CD4-positive, alpha-beta T cell treated with Interleukin-6 at 100 ng/mL for 8 hours (primary cell): ENCODE measurements around the gene CTAGE9.
"Not testable (repeated sequence)": the region's sequence is repeated elsewhere in the genome, so short reads cannot be mapped to it uniquely, and the experiment has no call there.

ENCODE experiments used
- DNase-seq: peaks from one replicate; pipeline ENCODE4 v3.0.0-alpha.2; 2020; ENCODE audit warnings: mixed read lengths, low spot score

The CTAGE9 gene

GRCh38 chr6:131729550-131729949 lies 18.7 kb upstream of the CTAGE9 start:
- no peak for DNase-seq

GRCh38 chr6:131728296-131728939 lies 17.6 kb upstream of the CTAGE9 start:
- no peak for DNase-seq

GRCh38 chr6:131727868-131728267 lies 17.1 kb upstream of the CTAGE9 start:
- no peak for DNase-seq

GRCh38 chr6:131727467-131727866 lies 16.6 kb upstream of the CTAGE9 start:
- DNase-seq: no peak

GRCh38 chr6:131724114-131724513 lies 13.3 kb upstream of the CTAGE9 start:
- DNase-seq: no peak

GRCh38 chr6:131721161-131721560 lies 10.3 kb upstream of the CTAGE9 start:
- no peak for DNase-seq

GRCh38 chr6:131717836-131718542 lies 7.2 kb upstream of the CTAGE9 start:
- DNase-seq: no peak

GRCh38 chr6:131715567-131715966 lies 4.8 kb upstream of the CTAGE9 start:
- not testable (repeated sequence) for DNase-seq

GRCh38 chr6:131703905-131704304 lies 6.9 kb downstream of the CTAGE9 start:
- not testable (repeated sequence) for DNase-seq

GRCh38 chr6:131700851-131701250 lies 10.0 kb downstream of the CTAGE9 start:
- DNase-seq: not testable (repeated sequence)

GRCh38 chr6:131696956-131697355 lies 13.9 kb downstream of the CTAGE9 start:
- no peak for DNase-seq

GRCh38 chr6:131694832-131695426 lies 15.9 kb downstream of the CTAGE9 start:
- DNase-seq: peak; percentile 6

GRCh38 chr6:131693384-131693783 lies 17.4 kb downstream of the CTAGE9 start:
- no peak for DNase-seq

GRCh38 chr6:131692589-131692988 lies 18.2 kb downstream of the CTAGE9 start:
- DNase-seq: no peak

- DNase-seq: no peak
Measured at GRCh38 chr6:131692031-131692430, 18.8 kb downstream of the CTAGE9 start.

- DNase-seq: no peak
Measured at GRCh38 chr6:131688286-131688685, 22.5 kb downstream of the CTAGE9 start.

GRCh38 chr6:131687022-131687421 lies 23.8 kb downstream of the CTAGE9 start:
- DNase-seq: no peak

GRCh38 chr6:131685266-131685780 lies 25.5 kb downstream of the CTAGE9 start:
- no peak for DNase-seq

- no peak for DNase-seq
Measured at GRCh38 chr6:131683479-131683878, 27.3 kb downstream of the CTAGE9 start.

- no peak for DNase-seq
Measured at GRCh38 chr6:131682442-131682841, 28.4 kb downstream of the CTAGE9 start.

- DNase-seq: no peak
Measured at GRCh38 chr6:131681585-131681984, 29.2 kb downstream of the CTAGE9 start.

GRCh38 chr6:131680868-131681267 lies 29.9 kb downstream of the CTAGE9 start:
- no peak for DNase-seq

- no peak for DNase-seq
Measured at GRCh38 chr6:131678442-131678841, 32.4 kb downstream of the CTAGE9 start.
